Lung (tissue), 12 donors: ENCODE data around the gene PSMD10. TPM values are rescaled to one million over a fixed set of nuclear protein-coding genes. Genes with fewer than 3 reads are reported as not detected.

Experiments
- ATAC-seq: fragments of 200-7000 bp; cut with Tn5 transposase; one replicate; pipeline ENCODE4 v1.9.1; 2020; ENCODE audit warnings: moderate number of reproducible peaks; ENCODE audit not compliant: insufficient read depth, low FRiP score
- DNase-seq, 3 donors: peaks; one replicate each; pipeline ENCODE4 v3.0.0-alpha.2; 2013 to 2017
- H3K27ac ChIP-seq, 2 donors: one replicate each; pipeline ENCODE4 v1.5.1; 2013; ENCODE audit warnings: mild to moderate bottlenecking in 2 of 2, moderate library complexity in 2 of 2, control low read depth in 1 of 2, inconsistent platforms in 1 of 2, low read depth in 1 of 2, low read length in 1 of 2
- H3K27me3 ChIP-seq, 3 donors: one replicate each; pipeline ENCODE4 v1.5.1; 2013; ENCODE audit warnings: low read length in 2 of 3; ENCODE audit not compliant: control insufficient read depth in 3 of 3, insufficient read depth in 3 of 3
- H3K36me3 ChIP-seq, 4 donors: one replicate each; pipeline ENCODE4 v1.5.1; 2013; ENCODE audit warnings: low read length in 4 of 4, mild to moderate bottlenecking in 1 of 4, moderate library complexity in 1 of 4; ENCODE audit not compliant: control insufficient read depth in 4 of 4, insufficient read depth in 4 of 4
- H3K4me1 ChIP-seq, 5 donors: one replicate each; pipeline ENCODE4 v1.5.1; 2013; ENCODE audit warnings: low read length in 5 of 5, mild to moderate bottlenecking in 2 of 5, moderate library complexity in 1 of 5; ENCODE audit not compliant: control insufficient read depth in 5 of 5, insufficient read depth in 5 of 5
- H3K4me3 ChIP-seq: one replicate; pipeline ENCODE4 v1.5.1; 2013; ENCODE audit warnings: mild to moderate bottlenecking, control low read depth, moderate library complexity
- H3K9ac ChIP-seq, 2 donors: one replicate each; pipeline ENCODE4 v1.5.1; 2013; ENCODE audit warnings: low read length in 2 of 2, control low read depth in 1 of 2; ENCODE audit not compliant: insufficient read depth in 1 of 2
- H3K9me3 ChIP-seq, 4 donors: one replicate each; pipeline ENCODE4 v1.5.1; 2013; ENCODE audit warnings: low read length in 3 of 4, mild to moderate bottlenecking in 1 of 4, moderate library complexity in 1 of 4; ENCODE audit not compliant: control insufficient read depth in 4 of 4, insufficient read depth in 3 of 4
- WGBS, 2 donors: extraction: QIAGEN DNeasy Blood & Tissue Kit; methylation state at CpG; one replicate each; pipeline ENCODE4 v1.1.7; 2013; 5-methylcytosine and 5-hydroxymethylcytosine counted together
- polyA plus RNA-seq, 2 donors: library from polyadenylated mRNA; stranded (reverse); fragments of 200-250 nt; gene quantifications; one replicate each; pipeline ENCODE4 v1.2.1, GENCODE V29; 2013
- total RNA-seq, 2 donors: library from RNA; depleted of rRNA in 1 of 2; stranded (reverse); fragments of >200 nt in 1 of 2; gene quantifications; one replicate each; pipeline ENCODE4 v1.2.1, GENCODE V29; 2014 to 2021
- TF ChIP-seq, protein P1 (sequence below): IDR thresholded peaks from 2 replicates; pipeline ENCODE4 v1.5.1; 2012; ENCODE audit warnings: mild to moderate bottlenecking; ENCODE audit errors: control extremely low read depth, extremely low read depth
- donor health status: control.
- donor health status: control.
- donor health status: Bipolar disorder and iron deficiency.
- donor health status: healthy.
- donor health status: DM: yes; HTN: yes; CAD: no.

PSMD10 gene
- total and polyA plus RNA-seq, 4 donors: 30.9 to 55.9 (median 43.0) TPM

DNA sequence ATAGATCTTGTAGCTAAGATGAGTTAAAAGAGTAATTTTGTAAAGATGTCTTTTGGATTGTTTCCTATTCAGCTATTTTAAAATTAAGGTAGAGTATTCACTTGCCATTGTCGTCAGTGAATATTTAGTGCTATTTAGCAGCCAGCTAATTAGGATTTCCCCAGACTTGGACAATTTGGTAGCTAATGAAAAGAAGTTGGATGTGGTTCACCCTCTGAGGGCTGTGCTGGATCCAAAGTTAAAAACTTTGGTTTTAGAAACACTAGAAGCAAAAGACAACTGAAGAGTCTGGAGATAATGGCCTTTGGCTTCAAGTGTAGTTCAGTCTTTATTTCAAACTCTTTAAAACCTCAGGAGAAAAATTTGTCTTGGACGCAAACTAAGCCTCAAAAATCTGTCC, 41.5 kb upstream of the PSMD10 start:
- no peak overlapping the region for H3K4me3 ChIP-seq
- no peaks in the 10 kb centered on the region for H3K9me3 ChIP-seq
- H3K27ac ChIP-seq: no peak overlapping the region
- H3K36me3 ChIP-seq: peaks cover 0 to 12% (median 2%) of the 10 kb centered on the region in 4 donors
- no peak for DNase-seq
- H3K9ac ChIP-seq: no peak overlapping the region
- H3K27me3 ChIP-seq: peaks cover 0 to 26% (median 15%) of the 10 kb centered on the region in 3 donors
- H3K4me1 ChIP-seq: no peaks in the 10 kb centered on the region
- WGBS, 2 donors: 76 to 96% methylated on average over 2 of the region's 2 CpGs
- no peak for ATAC-seq
- TF ChIP-seq, protein P1, sequence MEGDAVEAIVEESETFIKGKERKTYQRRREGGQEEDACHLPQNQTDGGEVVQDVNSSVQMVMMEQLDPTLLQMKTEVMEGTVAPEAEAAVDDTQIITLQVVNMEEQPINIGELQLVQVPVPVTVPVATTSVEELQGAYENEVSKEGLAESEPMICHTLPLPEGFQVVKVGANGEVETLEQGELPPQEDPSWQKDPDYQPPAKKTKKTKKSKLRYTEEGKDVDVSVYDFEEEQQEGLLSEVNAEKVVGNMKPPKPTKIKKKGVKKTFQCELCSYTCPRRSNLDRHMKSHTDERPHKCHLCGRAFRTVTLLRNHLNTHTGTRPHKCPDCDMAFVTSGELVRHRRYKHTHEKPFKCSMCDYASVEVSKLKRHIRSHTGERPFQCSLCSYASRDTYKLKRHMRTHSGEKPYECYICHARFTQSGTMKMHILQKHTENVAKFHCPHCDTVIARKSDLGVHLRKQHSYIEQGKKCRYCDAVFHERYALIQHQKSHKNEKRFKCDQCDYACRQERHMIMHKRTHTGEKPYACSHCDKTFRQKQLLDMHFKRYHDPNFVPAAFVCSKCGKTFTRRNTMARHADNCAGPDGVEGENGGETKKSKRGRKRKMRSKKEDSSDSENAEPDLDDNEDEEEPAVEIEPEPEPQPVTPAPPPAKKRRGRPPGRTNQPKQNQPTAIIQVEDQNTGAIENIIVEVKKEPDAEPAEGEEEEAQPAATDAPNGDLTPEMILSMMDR: no peak

DNA sequence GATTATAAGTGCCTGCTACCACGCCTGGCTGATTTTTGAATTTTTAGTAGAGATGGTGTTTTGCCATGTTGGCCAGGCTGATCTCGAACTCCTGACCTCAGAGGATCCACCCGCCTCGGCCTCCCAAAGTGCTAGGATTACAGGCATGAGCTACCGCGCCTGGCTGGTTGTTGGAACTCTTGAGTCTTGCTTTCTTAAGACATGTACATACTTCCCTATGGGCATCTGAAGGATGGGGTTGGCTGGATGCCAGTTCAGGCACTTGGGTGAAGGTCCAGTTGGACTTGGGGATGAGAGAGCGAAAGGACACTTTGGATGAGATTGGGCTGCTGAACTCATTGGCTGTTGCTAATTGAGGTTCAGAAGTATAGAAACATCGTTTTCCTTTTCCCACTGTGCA, 40.7 kb upstream of the PSMD10 start:
- ATAC-seq: no peak
- Histone ChIP-seq H3K4me3 (no peak overlapping the region), H3K9me3 (no peaks in the 10 kb centered on the region), H3K9ac (no peak overlapping the region), H3K4me1 (no peaks in the 10 kb centered on the region), H3K36me3 (peaks cover 0 to 5% (median 2%) of the 10 kb centered on the region in 4 donors), H3K27me3 (peaks cover 0 to 29% (median 15%) of the 10 kb centered on the region in 3 donors), H3K27ac (peak overlapping the region; percentile 64 to 66)
- WGBS, 2 donors: 89 to 100% methylated on average over 7 to 8 of the region's 8 CpGs
- DNase-seq: no peak
- TF ChIP-seq, protein P1: no peak

DNA sequence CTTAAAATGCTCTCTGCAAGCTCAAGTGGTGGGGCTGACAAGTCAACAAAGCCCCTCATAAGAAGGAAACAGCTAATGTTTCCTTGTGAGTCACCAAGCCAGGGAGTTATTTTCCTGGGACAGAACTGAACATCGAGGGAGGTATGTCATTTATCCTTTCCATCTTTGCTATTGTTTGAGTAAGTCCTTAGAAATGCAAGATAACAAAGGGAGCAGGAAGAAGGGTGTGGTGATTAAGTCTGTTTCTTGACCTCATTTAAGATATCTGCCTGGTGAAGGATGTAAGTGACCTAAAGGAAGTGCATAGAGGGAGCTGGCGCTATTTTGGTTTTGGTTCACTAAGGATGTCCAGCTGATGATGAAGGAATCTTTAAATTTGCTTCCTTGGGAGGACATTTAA, 40.1 kb upstream of the PSMD10 start:
- DNase-seq: peak in 1 of 3 donors; percentile 23
- no peak for ATAC-seq
- Histone ChIP-seq H3K9ac (no peak overlapping the region), H3K9me3 (no peaks in the 10 kb centered on the region), H3K4me3 (peak overlapping the region; percentile 21), H3K27ac (peak overlapping the region in 1 of 2 donors; percentile 47), H3K27me3 (peaks cover 0 to 32% (median 16%) of the 10 kb centered on the region in 3 donors), H3K36me3 (peaks cover 0 to 4% (median 2%) of the 10 kb centered on the region in 4 donors), H3K4me1 (no peaks in the 10 kb centered on the region)
- WGBS, 2 donors: 52 to 54% methylated on average over 2 of the region's 2 CpGs
- TF ChIP-seq, protein P1: no peak

DNA sequence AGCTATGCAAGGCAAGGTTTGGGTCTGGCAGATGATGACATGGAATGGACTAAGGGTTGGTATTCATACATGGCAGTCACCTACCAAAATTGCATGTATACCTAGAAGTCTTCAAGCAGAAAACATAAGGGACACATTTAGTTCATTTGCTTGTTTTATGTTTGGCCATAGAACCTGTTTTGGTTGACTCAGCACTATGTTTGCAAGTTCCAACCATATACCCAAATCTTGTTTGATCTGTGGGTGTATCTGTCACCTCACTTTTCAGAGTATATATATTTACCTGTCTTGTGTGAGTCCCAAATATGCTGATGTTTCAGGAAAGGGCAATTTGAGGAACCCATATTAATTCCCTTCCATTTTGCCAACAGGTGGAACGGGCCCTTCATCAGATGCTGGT, 39.5 kb upstream of the PSMD10 start:
- H3K4me3 ChIP-seq: no peak overlapping the region
- peak overlapping the region in 1 of 2 donors; percentile 21 for H3K27ac ChIP-seq
- WGBS, 2 donors: 79 to 94% methylated on average over 1 of the region's 1 CpG
- H3K36me3 ChIP-seq: peaks cover 0 to 4% (median 2%) of the 10 kb centered on the region in 4 donors
- no peak for DNase-seq
- peaks cover 0 to 29% (median 19%) of the 10 kb centered on the region in 3 donors for H3K27me3 ChIP-seq
- no peaks in the 10 kb centered on the region for H3K4me1 ChIP-seq
- H3K9ac ChIP-seq: no peak overlapping the region
- TF ChIP-seq, protein P1: no peak
- H3K9me3 ChIP-seq: no peaks in the 10 kb centered on the region
- no peak for ATAC-seq
